OCI-LY1 (cell line): ENCODE measurements around the gene RCAN1.

ENCODE experiments used
- H2AFZ ChIP-seq: fragments of 200-600 bp; sonication (generic), shearing (Covaris generic); 2 replicates; pipeline ENCODE4 v1.6.0; 2014; ENCODE audit warnings: antibody characterized with exemption, mild to moderate bottlenecking, low read length
- H3F3A ChIP-seq: fragments of 200-600 bp; sonication (generic), shearing (Covaris generic); 2 replicates; pipeline ENCODE4 v1.6.0; 2014; ENCODE audit warnings: mild to moderate bottlenecking, antibody characterized with exemption, low read length, moderate library complexity; ENCODE audit not compliant: insufficient read depth
- H3K27ac ChIP-seq: fragments of 200-600 bp; sonication (generic); 2 replicates; pipeline ENCODE4 v1.5.1; 2014; ENCODE audit warnings: low read length, mixed run types, mild to moderate bottlenecking, low read depth; ENCODE audit not compliant: poor library complexity, severe bottlenecking
- H3K27me3 ChIP-seq: fragments of 200-600 bp; sonication (generic); 2 replicates; pipeline ENCODE4 v1.6.0; 2014; ENCODE audit warnings: antibody characterized with exemption, mild to moderate bottlenecking, low read length, moderate library complexity; ENCODE audit not compliant: insufficient read depth
- H3K36me3 ChIP-seq: fragments of 200-600 bp; sonication (generic); 2 replicates; pipeline ENCODE4 v1.6.1; 2014; ENCODE audit warnings: mild to moderate bottlenecking, antibody characterized with exemption, low read length, moderate library complexity, mixed read lengths; ENCODE audit not compliant: insufficient read depth
- H3K4me1 ChIP-seq: fragments of 200-600 bp; sonication (generic); 2 replicates; pipeline ENCODE4 v1.5.1; 2014; ENCODE audit warnings: mild to moderate bottlenecking, low read length, moderate library complexity; ENCODE audit not compliant: insufficient read depth, severe bottlenecking
- H3K4me2 ChIP-seq: fragments of 200-600 bp; sonication (generic), shearing (Covaris generic); 2 replicates; pipeline ENCODE4 v1.6.1; 2014; ENCODE audit warnings: low read length
- H3K4me3 ChIP-seq: fragments of 200-600 bp; sonication (generic); 2 replicates; pipeline ENCODE4 v1.5.1; 2014; ENCODE audit warnings: low read length, low read depth, mild to moderate bottlenecking, mixed read lengths; ENCODE audit not compliant: poor library complexity, severe bottlenecking
- H3K79me2 ChIP-seq: fragments of 200-600 bp; shearing (Covaris generic); 2 replicates; pipeline ENCODE4 v1.6.1; 2016; ENCODE audit warnings: mixed run types, low read length, mixed read lengths; ENCODE audit not compliant: insufficient read depth
- H3K9ac ChIP-seq: fragments of 200-600 bp; sonication (generic), shearing (Covaris generic); 2 replicates; pipeline ENCODE4 v1.6.1; 2014; ENCODE audit warnings: mild to moderate bottlenecking, low read length, mixed read lengths
- H3K9me2 ChIP-seq: fragments of 200-600 bp; sonication (generic), shearing (Covaris generic); 2 replicates; pipeline ENCODE4 v1.6.1; 2014; ENCODE audit warnings: low read depth, mild to moderate bottlenecking, low read length, mixed read lengths
- H3K9me3 ChIP-seq: fragments of 200-600 bp; shearing (Covaris generic); 2 replicates; pipeline ENCODE4 v1.6.1; 2014; ENCODE audit warnings: low read length, mixed read lengths
- H4K20me1 ChIP-seq: fragments of 200-600 bp; sonication (generic), shearing (Covaris generic); 2 replicates; pipeline ENCODE4 v1.6.0; 2016; ENCODE audit warnings: mild to moderate bottlenecking, low read length; ENCODE audit not compliant: insufficient read depth
- CTCF ChIP-seq: fragments of 200-600 bp; sonication (generic), shearing (Covaris generic); IDR thresholded peaks from 2 replicates; pipeline ENCODE4 v1.5.1; 2017; ENCODE audit warnings: mild to moderate bottlenecking, antibody characterized with exemption, low read length, moderate library complexity, mixed read lengths
- EZH2 ChIP-seq: fragments of 200-600 bp; sonication (generic), shearing (Covaris generic); IDR thresholded peaks from 2 replicates; pipeline ENCODE4 v1.8.0; 2017; ENCODE audit warnings: borderline replicate concordance, mixed run types, mild to moderate bottlenecking, antibody characterized with exemption, low read length, moderate library complexity, mixed read lengths

RCAN1 gene

GRCh38 chr21:34520281-34520680, 94.6 kb downstream of the RCAN1 start:
- Histone ChIP-seq H3K9ac (no peak overlapping the region), H3K4me3 (no peak overlapping the region), H3K27me3 (no peaks in the 10 kb centered on the region), H3F3A (no peaks in the 10 kb centered on the region), H3K4me2 (no peak overlapping the region), H3K79me2 (no peaks in the 10 kb centered on the region), H4K20me1 (no peaks in the 10 kb centered on the region), H3K9me2 (no peaks in the 10 kb centered on the region), H3K9me3 (no peaks in the 10 kb centered on the region), H2AFZ (no peak overlapping the region), H3K27ac (no peak overlapping the region), H3K36me3 (no peaks in the 10 kb centered on the region), H3K4me1 (no peaks in the 10 kb centered on the region)
- TF ChIP-seq EZH2 (no peak), CTCF (no peak)

GRCh38 chr21:34519694-34520093, 95.2 kb downstream of the RCAN1 start:
- no peaks in the 10 kb centered on the region for H3F3A ChIP-seq
- H4K20me1 ChIP-seq = no peaks in the 10 kb centered on the region
- no peaks in the 10 kb centered on the region for H3K9me3 ChIP-seq
- no peaks in the 10 kb centered on the region for H3K79me2 ChIP-seq
- TF ChIP-seq EZH2 (no peak), CTCF (no peak)
- H3K4me2 ChIP-seq = no peak overlapping the region
- H3K36me3 ChIP-seq = no peaks in the 10 kb centered on the region
- H3K9ac ChIP-seq = no peak overlapping the region
- no peak overlapping the region for H3K27ac ChIP-seq
- no peaks in the 10 kb centered on the region for H3K9me2 ChIP-seq
- H3K27me3 ChIP-seq = no peaks in the 10 kb centered on the region
- no peak overlapping the region for H3K4me3 ChIP-seq
- no peak overlapping the region for H2AFZ ChIP-seq
- H3K4me1 ChIP-seq = no peaks in the 10 kb centered on the region

GRCh38 chr21:34519016-34519415, 95.9 kb downstream of the RCAN1 start:
- no peaks in the 10 kb centered on the region for H3K27me3 ChIP-seq
- no peaks in the 10 kb centered on the region for H3K79me2 ChIP-seq
- TF ChIP-seq CTCF (no peak), EZH2 (no peak)
- H3K4me3 ChIP-seq = no peak overlapping the region
- H3K4me1 ChIP-seq = no peaks in the 10 kb centered on the region
- H2AFZ ChIP-seq = no peak overlapping the region
- no peaks in the 10 kb centered on the region for H3K9me3 ChIP-seq
- no peak overlapping the region for H3K27ac ChIP-seq
- no peaks in the 10 kb centered on the region for H4K20me1 ChIP-seq
- H3F3A ChIP-seq = no peaks in the 10 kb centered on the region
- H3K9me2 ChIP-seq = no peaks in the 10 kb centered on the region
- no peaks in the 10 kb centered on the region for H3K36me3 ChIP-seq
- H3K4me2 ChIP-seq = no peak overlapping the region
- H3K9ac ChIP-seq = no peak overlapping the region
